ENCODE measurements around the gene HYLS1. TPM values are rescaled to one million over a fixed set of nuclear protein-coding genes. Genes with fewer than 3 reads are reported as not detected.

The HYLS1 gene
- total and polyA plus RNA-seq, 8 donors, result 3.4 to 14.4 (median 9.7) TPM

GRCh38 chr11:125918140-125918840, 30.8 kb downstream of the HYLS1 start:
- H3K4me1 ChIP-seq, result no peaks in the 10 kb centered on the region
- TF ChIP-seq CTCF (IDR thresholded peaks at IDR 0.05), result no peak
- intact Hi-C loops (cut with DNase I), result no loop called here
- no peak overlapping the region for H3K27ac ChIP-seq
- no peak for DNase-seq
- peaks cover 0 to 18% of the 10 kb centered on the region in 2 donors for H3K27me3 ChIP-seq
- H3K9me3 ChIP-seq, result no peaks in the 10 kb centered on the region
- no peaks in the 10 kb centered on the region for H3K36me3 ChIP-seq
- ATAC-seq, result no peak
- no peak overlapping the region for H3K4me3 ChIP-seq

GRCh38 chr11:125921042-125921441, 33.6 kb downstream of the HYLS1 start:
- no peaks in the 10 kb centered on the region for H3K36me3 ChIP-seq
- H3K4me1 ChIP-seq, result no peaks in the 10 kb centered on the region
- intact Hi-C loops (cut with DNase I), result no loop called here
- no peaks in the 10 kb centered on the region for H3K9me3 ChIP-seq
- ATAC-seq (no peak), DNase-seq (no peak)
- H3K27me3 ChIP-seq, result peaks cover 0 to 18% of the 10 kb centered on the region in 2 donors
- no peak overlapping the region for H3K27ac ChIP-seq
- no peak overlapping the region for H3K4me3 ChIP-seq
- no peak for TF ChIP-seq CTCF (IDR thresholded peaks at IDR 0.05)

GRCh38 chr11:125922156-125922555, 34.7 kb downstream of the HYLS1 start:
- no peak for ATAC-seq
- Histone ChIP-seq H3K9me3 (no peaks in the 10 kb centered on the region), H3K4me1 (no peaks in the 10 kb centered on the region), H3K36me3 (no peaks in the 10 kb centered on the region), H3K4me3 (no peak overlapping the region), H3K27me3 (peaks cover 0 to 8% of the 10 kb centered on the region in 2 donors), H3K27ac (no peak overlapping the region)
- DNase-seq, result no peak
- TF ChIP-seq CTCF (IDR thresholded peaks at IDR 0.05), result no peak
- intact Hi-C loops (cut with DNase I), result no loop called here

- Histone ChIP-seq H3K9me3 (no peaks in the 10 kb centered on the region), H3K36me3 (no peaks in the 10 kb centered on the region), H3K4me1 (no peaks in the 10 kb centered on the region), H3K27me3 (peaks cover 0 to 3% of the 10 kb centered on the region in 2 donors), H3K4me3 (no peak overlapping the region), H3K27ac (no peak overlapping the region)
- peak; percentile 58 to 73 for TF ChIP-seq CTCF (IDR thresholded peaks at IDR 0.05)
- intact Hi-C loops (cut with DNase I), result no loop called here
- ATAC-seq (peak; percentile 97), DNase-seq (peak in 3 of 4 donors; percentile 53 to 81 (median 58))
Measured at GRCh38 chr11:125923012-125923579, 35.6 kb downstream of the HYLS1 start.

- no peak for TF ChIP-seq CTCF (IDR thresholded peaks at IDR 0.05)
- Histone ChIP-seq H3K27me3 (no peaks in the 10 kb centered on the region), H3K9me3 (no peaks in the 10 kb centered on the region), H3K27ac (no peak overlapping the region), H3K4me3 (no peak overlapping the region), H3K4me1 (no peaks in the 10 kb centered on the region), H3K36me3 (no peaks in the 10 kb centered on the region)
- intact Hi-C loops (cut with DNase I), result no loop called here
- no peak for DNase-seq
- no peak for ATAC-seq
Measured at GRCh38 chr11:125923633-125924032, 36.2 kb downstream of the HYLS1 start.

All from left lung (tissue), 10 donors.